Activated CD8-positive, alpha-beta memory T cell treated with anti-CD3 and anti-CD28 coated beads for 4 hours (primary cell): Measurements from ENCODE around the gene POP7.
"Not testable (repeated sequence)": the region's sequence is repeated elsewhere in the genome, so short reads cannot be mapped to it uniquely, and the experiment has no call there.

Experiments
- DNase-seq, 2 donors: peaks; one replicate each; pipeline ENCODE4 v3.0.0-alpha.2; 2020; ENCODE audit warnings: low read depth in 2 of 2

The POP7 gene

GRCh38 chr7:100705753-100706671 lies at the start of gene POP7:
Gene POP7 (plus strand): TSS chr7:100706121. CDS start chr7:100706831, 710 bp downstream.
- peak; percentile 97 for DNase-seq

GRCh38 chr7:100662194-100662776 lies 43.6 kb upstream of the POP7 start:
- DNase-seq = not testable (repeated sequence)

- DNase-seq = no peak
These were observed 40.7 kb upstream of the POP7 start for GRCh38 chr7:100665168-100665726.

- no peak for DNase-seq
These were observed 38.4 kb upstream of the POP7 start for GRCh38 chr7:100667331-100668068.

GRCh38 chr7:100668069-100668449 lies 37.9 kb upstream of the POP7 start:
- no peak for DNase-seq

- not testable (repeated sequence) for DNase-seq
These were observed 36.8 kb upstream of the POP7 start for GRCh38 chr7:100669106-100669505.

- DNase-seq = no peak
These were observed 35.8 kb upstream of the POP7 start for GRCh38 chr7:100670074-100670473.

GRCh38 chr7:100671353-100672327 lies 34.3 kb upstream of the POP7 start:
- DNase-seq = no peak

- DNase-seq = peak; percentile 96 to 98
These were observed 32.5 kb upstream of the POP7 start, which contains the start of gene GNB2 for GRCh38 chr7:100673302-100673941. Gene GNB2 (plus strand): TSS chr7:100673740. CDS start chr7:100676266, 2,526 bp downstream.

- DNase-seq = peak in 1 of 2 donors; percentile 31
These were observed 31.9 kb upstream of the POP7 start for GRCh38 chr7:100673942-100674410.

- DNase-seq = no peak
These were observed 31.4 kb upstream of the POP7 start for GRCh38 chr7:100674411-100675104.

GRCh38 chr7:100675105-100675451 lies 30.8 kb upstream of the POP7 start:
- DNase-seq = no peak

GRCh38 chr7:100675581-100676350 lies 30.2 kb upstream of the POP7 start:
- peak; percentile 67 to 78 for DNase-seq

GRCh38 chr7:100676501-100677306 lies 29.2 kb upstream of the POP7 start:
- DNase-seq = no peak

GRCh38 chr7:100677308-100678267 lies 28.3 kb upstream of the POP7 start:
- no peak for DNase-seq

GRCh38 chr7:100678291-100678984 lies 27.5 kb upstream of the POP7 start:
- DNase-seq = no peak
